AG04450 (cell line): ENCODE results near the gene TMUB1. TPM values are rescaled to one million over a fixed set of nuclear protein-coding genes. Genes with fewer than 3 reads are reported as not detected.

Source experiments
- CTCF ChIA-PET: fragments of 300-600, 350-600 bp; formaldehyde crosslinking; extraction: SDS; loops from one replicate; lab custom pipeline; 2022; ENCODE audit warnings: antibody characterized with exemption, inconsistent platforms; lab: Charles Lee
- POLR2A ChIA-PET: fragments of 350-600 bp; formaldehyde crosslinking; extraction: SDS; loops from one replicate; lab custom pipeline; 2021; ENCODE audit warnings: antibody characterized with exemption, inconsistent platforms; lab: Yijun Ruan, JAX
- DNase-seq: peaks from one replicate; pipeline ENCODE4 v3.0.0-alpha.2; 2011; ENCODE audit warnings: low read depth, low spot score
- H3K27ac ChIP-seq: one replicate; pipeline ENCODE4 v1.5.1; 2012; ENCODE audit warnings: low read depth, low read length, control low read depth
- H3K27me3 ChIP-seq: one replicate; pipeline ENCODE4 v1.6.0; 2012; ENCODE audit warnings: low read length; ENCODE audit not compliant: control insufficient read depth, insufficient read depth
- H3K4me3 ChIP-seq: 2 replicates; pipeline ENCODE4 v1.5.1; 2011; ENCODE audit warnings: mild to moderate bottlenecking, low read depth, low read length, control low read depth
- H3K9me3 ChIP-seq: 2 replicates; pipeline ENCODE4 v1.5.1; 2012; ENCODE audit warnings: low read length; ENCODE audit not compliant: control insufficient read depth, insufficient read depth
- CTCF ChIP-seq: IDR thresholded peaks from 2 replicates; pipeline ENCODE4 v1.5.1; 2011; ENCODE audit warnings: low read depth, low read length, control low read depth, inconsistent platforms
- polyA plus RNA-seq: library from polyadenylated mRNA; depleted of rRNA; stranded (reverse); fragments of >200 nt; gene quantifications from 2 replicates; pipeline ENCODE4 v1.2.3, GENCODE V29; 2011

The TMUB1 gene
- polyA plus RNA-seq, 1 experiment, result 9.7 TPM

GRCh38 chr7:151059367-151060112 is 23.8 kb downstream of the TMUB1 start, which contains the start of gene SLC4A2:
Gene SLC4A2 (plus strand): TSS chr7:151059589. CDS start chr7:151061988, 2,399 bp downstream.
- Histone ChIP-seq H3K4me3 (peak within 1 kb of the TSS; percentile 76), H3K27ac (peak within 1 kb of the TSS; percentile 98), H3K9me3 (no peaks in the 10 kb centered on the region; the same call in 1 of the 2 replicates), H3K27me3 (no peaks in the 10 kb centered on the region)
- peak; percentile 58 for TF ChIP-seq CTCF
- POLR2A ChIA-PET, result interaction anchor here (0.8 to 2.2 kb wide), 2 partner anchors 21 kb away, joined by 4 to 8 read pairs; partner anchors contain the start of gene FASTK
- CTCF ChIA-PET, result interaction anchor here (0.8 to 1.3 kb wide), 3 partner anchors 26 to 54 kb away, joined by 3 to 5 read pairs (median 3); no protein-coding TSS in a partner anchor
- no peak for DNase-seq

DNA sequence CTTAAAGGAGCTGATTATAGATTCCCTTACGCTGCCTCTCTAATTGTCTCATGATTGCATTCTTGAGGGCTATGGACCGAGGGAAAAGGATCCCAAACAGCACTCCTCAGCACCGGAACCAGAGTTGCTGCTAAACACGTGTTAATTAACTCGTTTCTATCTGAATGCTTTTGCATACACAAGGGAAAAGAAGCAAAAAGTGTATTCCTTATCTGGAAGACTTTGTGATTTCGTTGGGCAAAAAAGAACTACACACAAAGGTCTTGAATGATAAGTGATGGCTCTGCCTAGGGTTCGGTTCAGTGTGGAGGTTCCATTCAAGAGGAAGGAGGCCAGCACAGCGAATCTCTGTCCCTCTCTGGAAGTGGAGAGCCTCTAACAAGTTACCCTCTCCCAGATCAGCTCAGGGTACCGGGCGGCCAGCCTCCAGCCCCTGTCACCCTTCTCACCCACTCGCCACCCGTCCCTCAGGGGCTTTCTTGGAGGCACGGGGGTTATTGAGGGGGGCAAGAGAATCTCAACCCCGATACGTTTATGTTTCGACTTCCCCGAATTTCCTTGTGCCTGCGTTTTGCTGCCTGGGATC is 24.4 kb downstream of the TMUB1 start:
- no peak for TF ChIP-seq CTCF
- CTCF ChIA-PET, result interaction anchor here (0.8 kb wide), 1 partner anchor 54 kb away, joined by 3 read pairs; no protein-coding TSS in a partner anchor
- no peak for DNase-seq
- Histone ChIP-seq H3K9me3 (no peaks in the 10 kb centered on the region; the same call in 1 of the 2 replicates), H3K27me3 (no peaks in the 10 kb centered on the region), H3K27ac (peak overlapping the region; percentile 98), H3K4me3 (peak overlapping the region; percentile 76)
- POLR2A ChIA-PET, result interaction anchor here (0.6 to 2.2 kb wide), 4 partner anchors 22 to 45 kb away, joined by 3 to 8 read pairs (median 3); partner anchors contain the start of genes ABCB8 and FASTK

- CTCF ChIA-PET, result interaction anchor here (0.8 to 1.4 kb wide), 3 partner anchors 39 to 55 kb away, joined by 3 read pairs; no protein-coding TSS in a partner anchor
- POLR2A ChIA-PET, result interaction anchor here (0.6 to 2.2 kb wide), 5 partner anchors 11 to 44 kb away, joined by 3 to 8 read pairs (median 3); partner anchors contain the start of genes ABCB8 and FASTK
- H3K27ac ChIP-seq, result peak overlapping the region; percentile 98
Measured at GRCh38 chr7:151057989-151058780, 25.1 kb downstream of the TMUB1 start.

GRCh38 chr7:151057506-151057988 is 25.7 kb downstream of the TMUB1 start, which contains the start of gene CDK5:
Gene CDK5 (minus strand): TSS chr7:151057897. CDS start chr7:151057848, 49 bp downstream.
- no peaks in the 10 kb centered on the region for H3K27me3 ChIP-seq
- CTCF ChIA-PET, result interaction anchor here (1.2 to 1.4 kb wide), 2 partner anchors 39 to 53 kb away, joined by 3 read pairs; no protein-coding TSS in a partner anchor
- no peaks in the 10 kb centered on the region; the same call in 1 of the 2 replicates for H3K9me3 ChIP-seq
- no peak for TF ChIP-seq CTCF
- DNase-seq, result no peak
- peak within 1 kb of the TSS; percentile 66 for H3K4me3 ChIP-seq
- H3K27ac ChIP-seq, result peak within 1 kb of the TSS; percentile 98
- POLR2A ChIA-PET, result interaction anchor here (1.0 to 2.2 kb wide), 2 partner anchors 10 to 23 kb away, joined by 3 to 8 read pairs; partner anchors contain the start of gene FASTK

More at GRCh38 chr7:151057989-151058780, 25.1 kb downstream of the TMUB1 start:
- Histone ChIP-seq H3K27me3 (no peaks in the 10 kb centered on the region), H3K4me3 (peak overlapping the region; percentile 55), H3K9me3 (no peaks in the 10 kb centered on the region; the same call in 1 of the 2 replicates)
- no peak for TF ChIP-seq CTCF
- DNase-seq, result peak; percentile 99
